Astrocyte of the spinal cord (primary cell): Measurements from ENCODE around the gene RERE.

Experiments used
- DNase-seq: peaks from one replicate; pipeline ENCODE4 v3.0.0; 2011; ENCODE audit warnings: low read depth, low spot score
- H3K4me3 ChIP-seq: 2 replicates; pipeline ENCODE4 v1.5.1; 2011; ENCODE audit warnings: low read depth, mild to moderate bottlenecking, low read length, moderate library complexity
- CTCF ChIP-seq: IDR thresholded peaks from 2 replicates; pipeline ENCODE4 v1.5.1; 2012; ENCODE audit warnings: low read depth, mild to moderate bottlenecking, low read length, inconsistent platforms
- in situ Hi-C: cut with HindIII; loops from 2 replicates; pipeline ENCODE4 v1.10.0; 2017; ENCODE audit warnings: low sequenced_read_pairs

RERE gene

GRCh38 chr1:8426996-8427395, 390.4 kb downstream of the RERE start:
- H3K4me3 ChIP-seq = no peak overlapping the region
- in situ Hi-C loops = no loop called here
- no peak for TF ChIP-seq CTCF
- DNase-seq = no peak

GRCh38 chr1:8425781-8426161, 391.7 kb downstream of the RERE start:
- in situ Hi-C loops = no loop called here
- no peak for TF ChIP-seq CTCF
- H3K4me3 ChIP-seq = no peak overlapping the region
- DNase-seq = no peak

- no peak overlapping the region for H3K4me3 ChIP-seq
- in situ Hi-C loops = no loop called here
- no peak for TF ChIP-seq CTCF
- DNase-seq = no peak
Observed at GRCh38 chr1:8425150-8425780, 392.2 kb downstream of the RERE start.

- no peak for TF ChIP-seq CTCF
- H3K4me3 ChIP-seq = no peak overlapping the region
- no peak for DNase-seq
- in situ Hi-C loops = no loop called here
Observed at GRCh38 chr1:8424539-8425116, 392.8 kb downstream of the RERE start.

- peak overlapping the region; percentile 78 for H3K4me3 ChIP-seq
- no peak for TF ChIP-seq CTCF
- peak; percentile 76 for DNase-seq
- in situ Hi-C loops = no loop called here
Observed at GRCh38 chr1:8423692-8424538, 393.5 kb downstream of the RERE start.

- H3K4me3 ChIP-seq = peak overlapping the region; percentile 78
- no peak for DNase-seq
- in situ Hi-C loops = no loop called here
- TF ChIP-seq CTCF = no peak
Observed at GRCh38 chr1:8423269-8423691, 394.2 kb downstream of the RERE start.
